Measurements from ENCODE around the gene CSDE1.

The CSDE1 gene

GRCh38 chr1:114737314-114737849, 20.4 kb downstream of the CSDE1 start:
- Mint-ChIP-seq H3K36me3 (ENCODE audit: insufficient read depth) (peaks cover 78% of the 10 kb centered on the region), H3K4me3 (no peak overlapping the region), H3K4me1 (ENCODE audit: low read depth in 2 of 2) (peaks cover 13 to 25% of the 10 kb centered on the region in 2 donors), H3K9me3 (no peaks in the 10 kb centered on the region), H3K27ac (peak overlapping the region in 1 of 2 donors; percentile 10), H3K27me3 (no peaks in the 10 kb centered on the region)
- ATAC-seq (replicated peaks) (no peak), DNase-seq (no peak)

DNA sequence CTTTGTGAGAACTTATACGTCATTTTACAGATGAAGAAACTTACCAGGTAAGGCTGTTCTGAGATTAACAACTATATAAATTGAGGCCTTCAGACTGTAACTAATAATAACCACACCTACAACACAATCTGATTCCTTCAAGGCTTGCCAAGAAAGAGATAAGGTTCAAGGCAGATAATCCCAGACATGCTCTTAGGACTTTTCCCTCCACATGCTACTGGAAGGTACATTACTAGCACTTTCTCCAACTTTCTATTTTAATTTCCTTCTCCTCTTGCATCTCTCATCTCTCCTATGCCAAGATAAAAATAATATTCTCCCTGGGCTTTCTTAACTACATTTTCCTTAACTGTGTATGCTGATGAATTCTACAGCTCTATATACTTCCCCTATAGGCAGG, 22.3 kb downstream of the CSDE1 start:
- DNase-seq (no peak), ATAC-seq (replicated peaks) (no peak)
- no peak overlapping the region for H3K4me3 Mint-ChIP-seq
- peaks cover 1 to 13% of the 10 kb centered on the region in 2 donors for H3K4me1 Mint-ChIP-seq (ENCODE audit: low read depth in 2 of 2)
- no peaks in the 10 kb centered on the region for H3K27me3 Mint-ChIP-seq
- H3K27ac Mint-ChIP-seq, result peak overlapping the region in 1 of 2 donors; percentile 42
- H3K36me3 Mint-ChIP-seq (ENCODE audit: insufficient read depth), result peaks cover 88% of the 10 kb centered on the region
- H3K9me3 Mint-ChIP-seq, result no peaks in the 10 kb centered on the region

DNA sequence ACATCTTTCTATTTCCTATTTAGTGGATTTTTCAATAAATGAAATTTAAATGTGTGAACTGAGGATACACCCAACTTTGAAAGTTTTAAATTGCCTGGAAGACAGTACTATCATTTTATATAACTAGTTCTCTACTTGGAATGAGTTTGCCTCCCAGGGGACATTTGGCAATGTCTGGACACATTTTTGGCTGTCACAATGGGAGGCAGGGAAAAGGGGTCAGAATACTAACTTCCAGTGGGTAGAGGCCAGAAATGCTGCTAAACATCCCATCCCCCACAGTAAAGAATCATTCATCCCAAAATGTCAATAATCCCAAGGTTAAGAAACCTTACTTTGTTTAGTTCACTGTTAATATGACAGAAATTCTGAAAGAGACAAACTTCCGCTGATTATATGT, 28.0 kb downstream of the CSDE1 start:
- Mint-ChIP-seq H3K4me3 (no peak overlapping the region), H3K36me3 (ENCODE audit: insufficient read depth) (peaks cover 100% of the 10 kb centered on the region), H3K9me3 (no peaks in the 10 kb centered on the region), H3K27ac (peak overlapping the region in 1 of 2 donors; percentile 78), H3K27me3 (no peaks in the 10 kb centered on the region), H3K4me1 (ENCODE audit: low read depth in 2 of 2) (peaks cover 0 to 4% of the 10 kb centered on the region in 2 donors)
- DNase-seq (no peak), ATAC-seq (replicated peaks) (no peak)

DNA sequence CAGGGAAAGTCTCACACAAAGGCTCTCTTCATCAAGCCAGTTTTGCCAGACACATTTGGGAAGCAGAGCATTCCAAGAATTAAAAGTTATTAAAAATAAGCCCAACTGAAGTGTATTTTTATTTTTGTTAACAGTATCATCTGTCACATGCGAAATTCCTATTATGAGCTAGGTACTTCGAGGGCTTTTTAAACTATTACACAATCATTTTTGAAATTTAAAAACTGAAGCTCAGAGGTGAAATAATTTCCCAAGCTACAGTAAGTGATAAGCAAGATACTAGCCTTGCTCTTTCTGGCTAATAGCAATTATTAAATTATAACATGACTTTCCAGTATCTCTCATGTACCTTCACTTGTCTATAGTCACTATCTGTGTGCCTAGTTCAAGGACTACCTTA, 29.2 kb downstream of the CSDE1 start:
- Mint-ChIP-seq H3K9me3 (no peaks in the 10 kb centered on the region), H3K4me3 (no peak overlapping the region), H3K27me3 (no peaks in the 10 kb centered on the region), H3K27ac (peak overlapping the region in 1 of 2 donors; percentile 78), H3K4me1 (ENCODE audit: low read depth in 2 of 2) (peaks cover 0 to 4% of the 10 kb centered on the region in 2 donors), H3K36me3 (ENCODE audit: insufficient read depth) (peaks cover 100% of the 10 kb centered on the region)
- ATAC-seq (replicated peaks), result no peak
- no peak for DNase-seq

DNA sequence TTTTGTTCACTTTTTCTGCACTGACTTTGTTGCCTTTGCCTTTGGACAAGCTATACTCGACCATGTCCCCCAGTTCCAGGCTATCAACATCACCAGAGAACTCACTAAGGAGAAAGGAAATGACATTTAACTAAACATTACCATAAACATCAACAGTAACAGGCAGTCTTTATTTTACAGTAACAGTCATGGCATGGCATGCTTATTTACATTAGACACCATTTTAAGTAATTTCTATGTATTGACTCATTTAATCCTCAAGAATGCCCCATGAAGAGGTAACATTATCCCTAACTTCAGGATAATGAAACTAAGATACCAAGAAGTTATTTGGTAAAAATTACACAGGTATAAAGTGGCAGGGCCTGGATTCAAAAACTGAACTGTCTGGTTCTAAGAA, 32.6 kb downstream of the CSDE1 start:
- H3K9me3 Mint-ChIP-seq, result no peaks in the 10 kb centered on the region
- peaks cover 0 to 4% of the 10 kb centered on the region in 2 donors for H3K4me1 Mint-ChIP-seq (ENCODE audit: low read depth in 2 of 2)
- H3K27ac Mint-ChIP-seq, result peak overlapping the region; percentile 5 to 77
- no peak for DNase-seq
- ATAC-seq (replicated peaks), result no peak
- H3K4me3 Mint-ChIP-seq, result no peak overlapping the region
- no peaks in the 10 kb centered on the region for H3K27me3 Mint-ChIP-seq
- peaks cover 95% of the 10 kb centered on the region for H3K36me3 Mint-ChIP-seq (ENCODE audit: insufficient read depth)

- no peak overlapping the region for H3K4me3 Mint-ChIP-seq
- peaks cover 95% of the 10 kb centered on the region for H3K36me3 Mint-ChIP-seq (ENCODE audit: insufficient read depth)
- no peaks in the 10 kb centered on the region for H3K4me1 Mint-ChIP-seq (ENCODE audit: low read depth in 2 of 2)
- H3K27ac Mint-ChIP-seq, result peak overlapping the region in 1 of 2 donors; percentile 77
- H3K9me3 Mint-ChIP-seq, result no peaks in the 10 kb centered on the region
- no peaks in the 10 kb centered on the region for H3K27me3 Mint-ChIP-seq
- ATAC-seq (replicated peaks) (no peak), DNase-seq (no peak)
Observed at GRCh38 chr1:114723915-114724314, 33.9 kb downstream of the CSDE1 start.

DNA sequence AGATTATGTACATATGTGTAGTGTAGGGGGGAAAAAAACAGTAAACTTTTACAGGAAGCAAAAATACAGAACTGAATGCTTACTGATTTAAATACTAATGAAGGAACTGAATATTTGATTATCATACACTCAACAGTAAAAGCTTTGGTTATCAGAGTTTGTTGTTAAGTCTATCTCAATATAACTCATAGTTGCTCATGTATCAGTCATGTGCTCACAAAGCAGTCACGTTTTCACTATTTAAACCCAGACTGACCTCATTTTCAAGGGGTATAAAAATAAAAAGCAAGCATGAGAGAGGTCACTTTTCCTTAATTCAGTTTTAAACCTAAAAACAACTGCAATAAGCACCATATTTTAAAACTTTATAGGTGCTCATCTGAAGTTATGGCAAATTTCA, 34.3 kb downstream of the CSDE1 start:
- ATAC-seq (replicated peaks), result no peak
- Mint-ChIP-seq H3K4me1 (ENCODE audit: low read depth in 2 of 2) (no peaks in the 10 kb centered on the region), H3K27me3 (no peaks in the 10 kb centered on the region), H3K9me3 (no peaks in the 10 kb centered on the region), H3K27ac (peak overlapping the region in 1 of 2 donors; percentile 50), H3K4me3 (no peak overlapping the region), H3K36me3 (ENCODE audit: insufficient read depth) (peaks cover 95% of the 10 kb centered on the region)
- DNase-seq, result no peak

- Mint-ChIP-seq H3K27ac (peak overlapping the region in 1 of 2 donors; percentile 20), H3K27me3 (no peaks in the 10 kb centered on the region), H3K4me3 (no peak overlapping the region), H3K4me1 (ENCODE audit: low read depth in 2 of 2) (peaks cover 11 to 16% of the 10 kb centered on the region in 2 donors), H3K9me3 (no peaks in the 10 kb centered on the region), H3K36me3 (ENCODE audit: insufficient read depth) (peaks cover 89% of the 10 kb centered on the region)
- no peak for DNase-seq
- no peak for ATAC-seq (replicated peaks)
Observed at GRCh38 chr1:114720492-114720891, 37.3 kb downstream of the CSDE1 start.

DNA sequence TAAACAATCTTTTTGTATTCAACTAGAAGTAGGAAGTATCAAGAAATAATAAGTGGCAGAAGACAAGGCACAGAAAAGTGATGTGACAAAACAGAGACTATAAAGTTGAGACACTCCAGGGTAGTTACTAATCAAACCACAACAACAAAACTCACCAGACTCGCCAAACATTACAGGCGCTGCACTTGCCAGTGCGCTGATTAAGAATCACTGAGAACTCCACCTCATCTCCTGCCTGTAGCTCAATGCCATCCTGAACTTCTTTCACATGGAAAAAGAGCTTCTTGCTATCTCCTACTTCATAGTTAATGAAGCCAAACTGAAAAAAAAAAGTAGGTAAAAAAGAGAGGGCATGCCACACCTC, 38.4 kb downstream of the CSDE1 start:
- DNase-seq, result no peak
- H3K36me3 Mint-ChIP-seq (ENCODE audit: insufficient read depth), result peaks cover 78% of the 10 kb centered on the region

DNA sequence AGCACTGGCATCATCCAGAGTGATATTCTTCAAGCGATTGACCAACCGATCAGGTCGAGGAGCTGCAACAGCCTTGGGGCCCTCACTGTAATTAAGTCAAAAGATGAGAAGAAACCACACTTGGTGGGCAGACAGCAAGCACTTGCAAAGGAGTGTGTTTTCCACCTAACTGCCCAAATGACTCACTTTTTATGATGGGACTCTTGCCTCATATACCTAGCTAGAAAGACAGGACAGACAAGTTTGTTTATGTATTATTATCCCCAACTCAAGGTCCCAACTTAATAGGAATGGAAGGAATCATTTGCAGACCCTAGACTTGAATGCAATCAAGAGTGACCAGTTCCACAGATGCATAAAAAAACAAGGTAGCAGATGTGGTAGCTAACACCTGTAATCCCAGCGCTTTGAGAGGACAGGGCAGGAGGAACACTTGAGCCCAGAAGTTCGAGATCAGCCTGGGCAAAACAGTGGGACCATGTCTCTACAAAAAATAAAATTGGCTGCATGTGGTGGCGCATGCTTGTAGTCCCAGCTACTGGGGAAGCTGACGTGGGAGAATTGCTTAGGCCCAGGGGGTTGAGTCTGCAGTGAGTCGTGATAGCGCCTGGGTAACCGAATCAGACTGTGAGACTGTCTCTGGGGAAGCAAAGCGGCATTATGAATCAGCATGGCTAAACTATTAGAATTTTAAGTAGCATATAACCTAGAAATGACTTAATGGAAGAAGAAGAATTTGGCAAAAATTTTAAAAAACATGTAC, 38.9 kb downstream of the CSDE1 start:
- no peak for DNase-seq
- Mint-ChIP-seq H3K4me3 (no peak overlapping the region), H3K27ac (peak overlapping the region in 1 of 2 donors; percentile 17), H3K36me3 (ENCODE audit: insufficient read depth) (peaks cover 72% of the 10 kb centered on the region), H3K4me1 (ENCODE audit: low read depth in 2 of 2) (peaks cover 11 to 20% of the 10 kb centered on the region in 2 donors), H3K27me3 (no peaks in the 10 kb centered on the region), H3K9me3 (no peaks in the 10 kb centered on the region)
- ATAC-seq (replicated peaks), result no peak

More for the DNA sequence above, 38.4 kb downstream of the CSDE1 start:
- H3K4me1 Mint-ChIP-seq (ENCODE audit: low read depth in 2 of 2), result peaks cover 11 to 16% of the 10 kb centered on the region in 2 donors
- no peaks in the 10 kb centered on the region for H3K9me3 Mint-ChIP-seq
- no peak overlapping the region for H3K27ac Mint-ChIP-seq
- no peaks in the 10 kb centered on the region for H3K27me3 Mint-ChIP-seq
- no peak for ATAC-seq (replicated peaks)
- H3K4me3 Mint-ChIP-seq, result no peak overlapping the region

GRCh38 chr1:114716304-114717170, 41.2 kb downstream of the CSDE1 start, which contains the start of gene NRAS:
Gene NRAS, minus strand, starts transcription at chr1:114716771. Its CDS starts 611 bp downstream, at chr1:114716160.
- H3K4me3 Mint-ChIP-seq, result peak within 1 kb of the TSS; percentile 94 to 98
- peak; percentile 96 for ATAC-seq (replicated peaks)
- H3K27me3 Mint-ChIP-seq, result no peaks in the 10 kb centered on the region
- H3K9me3 Mint-ChIP-seq, result no peaks in the 10 kb centered on the region
- H3K36me3 Mint-ChIP-seq (ENCODE audit: insufficient read depth), result peaks cover 70% of the 10 kb centered on the region
- peak; percentile 95 to 97 (median 96) for DNase-seq
- peak within 1 kb of the TSS; percentile 99 to 100 for H3K27ac Mint-ChIP-seq
- H3K4me1 Mint-ChIP-seq (ENCODE audit: low read depth in 2 of 2), result peaks cover 11 to 20% of the 10 kb centered on the region in 2 donors

- peak overlapping the region; percentile 94 to 98 for H3K4me3 Mint-ChIP-seq
- peaks cover 70% of the 10 kb centered on the region for H3K36me3 Mint-ChIP-seq (ENCODE audit: insufficient read depth)
- H3K27ac Mint-ChIP-seq, result peak overlapping the region; percentile 99 to 100
- H3K4me1 Mint-ChIP-seq (ENCODE audit: low read depth in 2 of 2), result peaks cover 11 to 20% of the 10 kb centered on the region in 2 donors
- H3K9me3 Mint-ChIP-seq, result no peaks in the 10 kb centered on the region
- ATAC-seq (replicated peaks) (no peak), DNase-seq (no peak)
- no peaks in the 10 kb centered on the region for H3K27me3 Mint-ChIP-seq
Observed at GRCh38 chr1:114715952-114716303, 41.9 kb downstream of the CSDE1 start.

DNA sequence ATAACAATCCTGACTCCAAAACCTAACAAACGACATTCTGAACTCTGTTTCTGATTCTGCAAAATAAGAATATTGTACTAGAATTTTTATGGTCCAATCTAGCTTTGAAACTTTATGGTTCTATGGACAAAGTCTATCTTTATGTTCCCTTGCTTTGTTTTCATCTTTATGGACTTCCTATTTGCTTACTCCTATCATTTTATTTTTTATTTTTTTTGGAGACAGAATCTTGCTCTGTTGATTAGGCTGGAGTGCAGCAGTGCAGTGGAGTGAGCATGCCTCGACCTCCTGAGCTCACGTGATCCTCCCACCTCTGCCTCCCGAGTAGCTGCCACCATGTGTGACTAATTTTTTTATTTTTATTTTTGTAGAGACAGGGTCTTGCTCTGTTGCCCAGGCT, 44.8 kb downstream of the CSDE1 start:
- H3K4me1 Mint-ChIP-seq (ENCODE audit: low read depth in 2 of 2), result peaks cover 11 to 20% of the 10 kb centered on the region in 2 donors
- H3K36me3 Mint-ChIP-seq (ENCODE audit: insufficient read depth), result peaks cover 65% of the 10 kb centered on the region

More for the DNA sequence above, 44.8 kb downstream of the CSDE1 start:
- ATAC-seq (replicated peaks) (no peak), DNase-seq (no peak)
- H3K9me3 Mint-ChIP-seq, result no peaks in the 10 kb centered on the region
- peak overlapping the region in 1 of 2 donors; percentile 83 for H3K27ac Mint-ChIP-seq
- H3K4me3 Mint-ChIP-seq, result no peak overlapping the region
- no peaks in the 10 kb centered on the region for H3K27me3 Mint-ChIP-seq
